GM21576 (cell line): ENCODE measurements around the gene EFCAB14.
"Not testable (repeated sequence)": the region's sequence is repeated elsewhere in the genome, so short reads cannot be mapped to it uniquely, and the experiment has no call there.

Source experiments
- ATAC-seq: cut with Tn5 transposase; IDR thresholded peaks from one replicate; pipeline ENCODE4 v1.9.1; 2021; ENCODE audit warnings: mild to moderate bottlenecking, moderate library complexity; ENCODE audit not compliant: unreplicated experiment

EFCAB14 gene

GRCh38 chr1:46718727-46719622 lies at the start of gene EFCAB14:
Gene EFCAB14, minus strand, starts transcription at chr1:46719114. Its CDS starts 1,027 bp downstream, at chr1:46718087.
- peak; percentile 96 for ATAC-seq

- no peak for ATAC-seq
These were observed 49.5 kb upstream of the EFCAB14 start for GRCh38 chr1:46768445-46768844.

- no peak for ATAC-seq
These were observed 48.9 kb upstream of the EFCAB14 start for GRCh38 chr1:46767649-46768282.

GRCh38 chr1:46764402-46764801 lies 45.5 kb upstream of the EFCAB14 start:
- no peak for ATAC-seq

GRCh38 chr1:46761740-46762139 lies 42.8 kb upstream of the EFCAB14 start:
- no peak for ATAC-seq

- ATAC-seq = no peak
These were observed 41.7 kb upstream of the EFCAB14 start for GRCh38 chr1:46760558-46761166.

- ATAC-seq = no peak
These were observed 39.1 kb upstream of the EFCAB14 start for GRCh38 chr1:46757956-46758528.

- no peak for ATAC-seq
These were observed 38.5 kb upstream of the EFCAB14 start for GRCh38 chr1:46757247-46757955.

GRCh38 chr1:46755121-46755520 lies 36.2 kb upstream of the EFCAB14 start:
- ATAC-seq = no peak

- not testable (repeated sequence) for ATAC-seq
These were observed 35.8 kb upstream of the EFCAB14 start for GRCh38 chr1:46754707-46755106.

GRCh38 chr1:46753985-46754384 lies 35.1 kb upstream of the EFCAB14 start:
- ATAC-seq = no peak

- no peak for ATAC-seq
These were observed 31.0 kb upstream of the EFCAB14 start for GRCh38 chr1:46749921-46750404.

GRCh38 chr1:46749404-46749803 lies 30.5 kb upstream of the EFCAB14 start:
- ATAC-seq = no peak

- no peak for ATAC-seq
These were observed 28.9 kb upstream of the EFCAB14 start for GRCh38 chr1:46747683-46748288.

- no peak for ATAC-seq
These were observed 23.2 kb upstream of the EFCAB14 start for GRCh38 chr1:46742069-46742468.

- ATAC-seq = no peak
These were observed 16.9 kb upstream of the EFCAB14 start for GRCh38 chr1:46735708-46736324.

GRCh38 chr1:46728327-46728873 lies 9.5 kb upstream of the EFCAB14 start:
- not testable (repeated sequence) for ATAC-seq

GRCh38 chr1:46725736-46726108 lies 6.8 kb upstream of the EFCAB14 start:
- no peak for ATAC-seq

- peak; percentile 75 for ATAC-seq
These were observed 6.2 kb upstream of the EFCAB14 start for GRCh38 chr1:46724991-46725735.
